GM21423 (cell line): ENCODE data around the gene NECTIN4.

ENCODE experiments used
- ATAC-seq: cut with Tn5 transposase; IDR thresholded peaks from one replicate; pipeline ENCODE4 v1.9.1; 2021; ENCODE audit warnings: mild to moderate bottlenecking, moderate library complexity; ENCODE audit not compliant: unreplicated experiment

NECTIN4 gene

GRCh38 chr1:161083748-161084596 is 5.4 kb downstream of the NECTIN4 start:
- ATAC-seq, result no peak

GRCh38 chr1:161082996-161083747 is 6.2 kb downstream of the NECTIN4 start:
- no peak for ATAC-seq

DNA sequence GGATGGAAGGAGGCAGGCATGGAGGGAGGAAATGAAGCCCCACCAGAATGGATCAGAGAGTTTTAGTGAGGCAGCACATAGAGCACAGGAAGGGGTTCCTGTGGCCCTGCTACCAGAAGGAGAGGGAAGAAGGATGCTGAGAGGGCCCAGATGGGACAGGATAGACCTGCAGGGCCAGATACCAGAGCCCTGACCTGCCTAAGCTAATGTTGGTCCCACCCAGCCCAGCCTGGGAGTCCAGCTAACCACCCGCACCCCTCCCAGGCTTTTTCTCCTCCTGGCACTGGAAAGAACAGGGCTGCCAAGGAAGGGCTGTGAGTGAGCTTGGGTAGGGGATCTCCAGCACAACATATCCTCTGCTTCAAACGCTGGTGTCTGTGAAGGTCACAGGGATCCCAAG is 6.9 kb downstream of the NECTIN4 start:
- no peak for ATAC-seq

GRCh38 chr1:161081519-161081918 is 7.8 kb downstream of the NECTIN4 start:
- ATAC-seq, result no peak

DNA sequence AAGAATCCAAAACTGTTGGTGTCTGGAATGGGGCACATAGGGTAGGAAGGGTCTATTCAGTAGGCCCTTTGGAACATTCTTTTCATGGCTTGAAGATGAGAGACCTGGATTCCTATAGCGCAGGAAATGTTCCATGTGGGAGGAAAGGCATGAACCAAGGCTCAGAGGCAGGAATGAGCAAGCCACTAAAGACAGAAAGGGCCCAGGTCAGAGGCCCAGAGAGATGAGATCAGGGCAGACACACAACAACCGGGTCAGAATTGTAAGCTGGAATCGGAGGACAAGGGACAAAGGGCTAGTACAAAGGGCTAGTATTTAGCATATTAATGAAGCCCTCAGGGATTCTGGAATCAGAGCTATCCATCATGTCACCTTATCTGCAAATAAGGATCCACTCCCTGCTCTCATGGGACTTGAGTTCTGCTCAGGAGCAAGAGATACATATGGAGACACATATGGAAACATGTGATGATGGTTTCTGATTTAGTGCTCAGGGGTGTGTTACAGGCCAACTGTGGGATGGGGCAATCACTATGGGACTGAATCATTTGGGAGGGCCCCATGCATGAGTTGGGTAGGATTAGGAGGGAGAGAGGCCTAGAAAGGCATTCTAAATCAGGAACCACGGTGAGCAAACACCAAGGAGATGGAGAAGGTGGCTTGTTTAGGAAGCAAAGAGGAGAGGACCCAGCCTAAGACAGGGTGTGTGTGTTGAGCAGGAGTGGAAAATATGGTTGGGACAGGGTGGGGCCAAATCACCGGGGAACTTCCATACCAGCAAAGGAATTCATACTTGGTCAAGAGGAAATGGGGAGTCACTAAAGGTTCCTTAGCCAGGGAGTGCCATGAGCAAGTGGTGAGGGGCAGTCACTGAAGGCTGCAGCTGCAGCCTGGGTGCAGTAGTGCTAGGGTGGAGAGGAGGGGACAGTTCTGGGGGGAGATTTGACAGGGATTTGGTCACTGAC is 8.6 kb downstream of the NECTIN4 start:
- no peak for ATAC-seq

- no peak for ATAC-seq
These were observed 9.8 kb downstream of the NECTIN4 start for GRCh38 chr1:161079436-161080110.

- ATAC-seq, result no peak
These were observed 11.9 kb downstream of the NECTIN4 start for GRCh38 chr1:161077426-161077825.

- no peak for ATAC-seq
These were observed 12.9 kb downstream of the NECTIN4 start for GRCh38 chr1:161076410-161076809.

- no peak for ATAC-seq
These were observed 14.5 kb downstream of the NECTIN4 start for GRCh38 chr1:161074676-161075368.

DNA sequence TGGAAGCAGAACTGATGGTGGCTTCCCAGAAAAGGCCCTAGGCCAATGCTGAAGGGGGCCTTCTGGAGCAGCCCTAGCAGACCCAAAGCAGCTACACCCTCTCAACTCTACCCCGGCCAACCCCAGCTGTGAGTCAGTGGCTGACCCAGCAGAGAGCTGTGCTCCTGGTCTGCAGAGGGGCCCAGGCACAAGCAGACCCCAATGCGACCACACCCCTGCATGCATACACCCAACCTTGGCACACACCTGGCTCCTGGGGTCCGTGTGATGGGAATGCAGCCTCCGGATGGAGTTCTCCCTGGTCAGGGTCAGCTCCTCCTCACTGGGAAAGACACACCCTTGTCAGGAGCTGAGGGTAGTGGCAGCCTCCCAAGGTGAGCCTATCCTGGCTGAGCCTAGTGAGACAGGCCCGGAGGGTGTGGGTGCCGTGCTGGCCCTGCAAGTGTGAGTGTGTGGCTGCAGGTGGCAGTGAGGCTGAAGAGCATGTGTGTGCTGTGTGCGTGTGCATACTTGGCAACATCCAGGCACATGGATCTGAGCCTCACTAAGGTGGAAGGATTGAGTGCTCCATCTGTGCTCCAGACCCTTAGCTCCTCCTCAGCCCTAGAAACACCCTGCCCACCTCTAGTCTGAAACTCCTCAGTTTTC is 15.8 kb downstream of the NECTIN4 start:
- no peak for ATAC-seq

- ATAC-seq, result no peak
These were observed 16.5 kb downstream of the NECTIN4 start for GRCh38 chr1:161072751-161073449.

DNA sequence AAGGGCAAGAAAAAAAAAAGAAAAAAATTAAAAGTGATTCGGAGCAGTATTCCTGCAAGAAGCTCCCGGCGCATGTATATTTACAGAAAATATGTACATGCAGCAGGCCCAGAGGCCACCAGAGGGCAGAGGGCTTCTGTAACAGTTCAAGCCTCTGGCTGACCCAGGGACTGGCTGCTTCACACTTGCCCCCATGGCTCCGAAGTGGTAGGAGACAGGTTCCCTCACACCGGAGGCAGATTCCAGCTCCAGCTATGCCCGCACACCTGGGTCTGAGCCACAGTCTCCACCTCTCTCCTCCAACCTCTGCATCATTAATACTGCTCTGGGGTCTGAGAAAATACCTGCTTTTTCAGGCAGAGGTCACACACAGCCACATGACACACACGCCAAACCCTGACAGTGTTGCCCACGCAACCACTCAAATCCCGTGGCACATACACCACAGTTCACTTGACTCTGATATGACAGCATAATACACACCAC is 17.4 kb downstream of the NECTIN4 start:
- no peak for ATAC-seq

GRCh38 chr1:161070761-161071160 is 18.6 kb downstream of the NECTIN4 start:
- ATAC-seq, result no peak

- ATAC-seq, result peak; percentile 80
These were observed 19.6 kb downstream of the NECTIN4 start, which contains the start of gene ARHGAP30 for GRCh38 chr1:161069731-161070270. Gene ARHGAP30, minus strand, starts transcription at chr1:161069891. Its CDS starts 267 bp downstream, at chr1:161069624.

- ATAC-seq, result no peak
These were observed 20.1 kb downstream of the NECTIN4 start for GRCh38 chr1:161069241-161069640.

DNA sequence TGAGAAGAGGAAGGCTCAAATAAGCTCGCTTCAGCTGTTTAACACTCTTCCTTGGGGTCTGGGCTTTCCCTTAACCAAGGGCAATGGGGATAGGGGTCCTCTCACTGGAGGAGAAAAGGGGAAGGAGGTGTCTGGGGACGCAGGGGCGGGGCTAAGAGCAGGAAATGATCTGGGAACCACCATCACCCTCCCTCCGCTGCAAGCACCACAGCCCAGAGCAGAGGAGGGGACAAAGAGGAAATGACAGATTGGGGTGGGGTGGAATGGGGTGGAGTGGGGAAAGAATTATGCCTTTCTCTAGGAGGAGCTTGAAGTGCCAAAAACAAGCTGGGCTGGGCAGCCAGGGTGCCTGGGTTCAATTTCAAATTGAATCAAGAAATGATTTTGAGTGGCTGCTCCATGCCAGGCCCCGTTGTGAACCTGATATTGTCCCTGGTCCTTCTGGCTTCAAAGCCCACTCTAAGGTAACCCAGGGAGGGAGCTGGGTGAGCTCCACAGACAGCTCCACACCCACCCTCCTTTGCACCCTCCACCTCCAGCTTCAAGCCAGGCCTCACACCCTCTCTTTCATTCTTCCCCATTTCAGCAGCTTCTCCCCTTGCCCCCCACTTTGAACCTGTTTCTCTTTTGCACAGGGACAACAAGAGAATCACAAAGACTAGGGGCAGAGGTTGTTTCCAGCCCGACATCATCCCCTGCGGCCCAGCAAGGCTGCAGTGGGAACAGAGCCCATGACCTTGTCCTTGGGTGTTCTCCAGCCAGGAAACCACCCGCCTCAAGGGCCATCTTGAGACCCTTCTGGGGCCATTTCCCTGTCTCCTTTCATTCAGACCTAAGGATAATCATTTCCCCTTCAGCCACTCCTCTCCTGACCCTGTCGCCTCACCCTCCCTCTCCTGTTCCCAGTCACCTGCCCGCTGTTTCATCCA is 20.8 kb downstream of the NECTIN4 start:
- peak; percentile 53 for ATAC-seq

DNA sequence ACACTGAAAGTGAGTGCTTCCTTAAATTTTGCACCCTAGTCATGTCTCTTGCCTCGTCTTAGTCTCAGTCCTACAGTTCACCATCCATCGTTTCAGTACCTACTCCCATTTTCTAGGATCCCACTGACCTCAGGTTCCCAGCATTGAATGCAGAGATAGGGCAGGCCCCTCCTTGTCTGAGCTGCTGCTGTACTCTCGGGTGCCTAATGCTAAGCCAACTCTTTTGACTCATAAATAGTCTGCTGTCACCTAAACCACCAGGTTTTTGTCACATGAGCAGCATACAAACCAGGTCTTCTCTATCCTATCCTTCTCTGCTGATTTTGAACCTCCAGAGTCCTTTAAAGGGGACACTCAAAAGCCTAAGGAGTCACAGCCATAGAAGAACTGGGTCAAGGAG is 22.7 kb downstream of the NECTIN4 start:
- ATAC-seq, result no peak
